NB4 (cell line): ENCODE measurements around the gene SMAD4.

Source experiments
- DNase-seq: peaks from one replicate; pipeline ENCODE4 v3.0.0; 2010; ENCODE audit warnings: low read depth
- H3K4me3 ChIP-seq: one replicate; pipeline ENCODE4 v1.5.1; 2011; ENCODE audit warnings: mild to moderate bottlenecking, low read depth, low read length, moderate library complexity
- CTCF ChIP-seq: IDR thresholded peaks from one replicate; pipeline ENCODE4 v1.5.1; 2012; ENCODE audit warnings: low read depth, low read length
- MYC ChIP-seq: IDR thresholded peaks from 2 replicates; pipeline ENCODE4 v1.6.1; 2011; ENCODE audit warnings: low read depth, low read length
- POLR2A ChIP-seq: IDR thresholded peaks from 2 replicates; pipeline ENCODE4 v1.6.1; 2011; ENCODE audit warnings: mild to moderate bottlenecking; ENCODE audit not compliant: insufficient read length; ENCODE audit errors: extremely low read depth
- TF ChIP-seq, protein P1 (sequence below): IDR thresholded peaks from 2 replicates; pipeline ENCODE4 v1.6.1; 2011; ENCODE audit warnings: low read depth, low read length

The SMAD4 gene

DNA sequence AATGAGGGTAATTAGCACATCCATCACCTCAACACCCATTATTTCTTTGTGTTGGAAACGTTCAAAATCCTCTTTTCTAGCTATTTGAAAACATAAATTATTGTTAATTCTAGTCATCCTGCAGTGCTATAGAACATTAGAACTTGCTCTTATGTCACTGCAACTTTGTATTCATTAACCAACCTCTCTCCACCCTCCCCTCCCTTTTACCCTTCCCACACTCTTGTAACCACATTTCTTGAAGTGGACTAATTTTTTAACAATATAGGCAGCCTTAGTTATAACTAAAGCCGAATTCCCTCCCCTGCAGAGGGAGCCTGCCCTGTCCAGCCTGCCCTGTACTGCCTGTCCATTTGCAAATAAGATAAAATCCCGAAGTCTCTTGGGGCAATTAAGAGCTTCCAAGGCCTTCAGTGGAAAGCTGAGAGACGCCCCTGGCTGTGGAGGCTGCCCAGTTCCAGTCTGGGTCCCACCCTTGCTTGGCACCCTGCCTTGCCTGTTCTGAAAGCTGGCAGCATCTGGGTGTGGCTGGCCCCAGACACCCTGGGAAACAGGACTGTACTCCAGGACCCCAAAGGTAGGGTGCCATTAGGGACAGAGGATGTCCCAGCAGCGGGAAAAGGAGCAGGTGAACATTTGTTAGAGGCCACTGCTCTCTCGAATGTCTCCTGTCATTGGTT is 102.4 kb downstream of the SMAD4 start:
- no peak for TF ChIP-seq POLR2A
- no peak for TF ChIP-seq MYC
- no peak for TF ChIP-seq CTCF
- TF ChIP-seq, protein P1, sequence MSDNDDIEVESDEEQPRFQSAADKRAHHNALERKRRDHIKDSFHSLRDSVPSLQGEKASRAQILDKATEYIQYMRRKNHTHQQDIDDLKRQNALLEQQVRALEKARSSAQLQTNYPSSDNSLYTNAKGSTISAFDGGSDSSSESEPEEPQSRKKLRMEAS: no peak
- DNase-seq: no peak
- H3K4me3 ChIP-seq: no peak overlapping the region

DNA sequence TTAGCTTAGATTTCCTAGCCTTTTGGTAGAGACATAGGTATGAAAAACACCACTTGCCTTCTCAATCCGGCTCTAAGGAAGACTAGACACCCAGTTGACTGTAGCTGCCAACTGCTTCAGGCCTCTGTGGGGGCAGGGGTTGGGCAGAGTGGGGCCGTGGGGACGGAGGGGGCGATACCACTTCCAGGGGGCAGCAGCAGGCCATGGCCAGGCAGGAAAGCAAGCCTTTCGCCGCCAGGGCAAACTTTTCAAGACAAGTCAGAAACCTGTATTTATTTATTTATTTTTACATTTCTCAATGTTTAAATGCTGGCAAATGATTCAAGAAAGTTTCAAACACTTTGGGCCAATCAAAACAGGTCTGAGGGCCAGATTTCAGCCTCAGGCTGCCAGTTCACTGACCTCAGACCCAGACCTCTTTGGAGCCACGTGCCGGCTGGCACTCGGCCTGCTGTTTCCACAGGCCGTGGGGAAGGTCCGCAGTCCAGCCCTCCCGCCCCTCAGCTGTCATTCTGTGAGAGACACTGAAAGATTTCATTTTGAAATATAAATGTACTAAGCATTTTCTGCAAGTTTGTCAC is 103.7 kb downstream of the SMAD4 start:
- DNase-seq: no peak
- no peak overlapping the region for H3K4me3 ChIP-seq
- TF ChIP-seq, protein P1: no peak
- TF ChIP-seq CTCF (no peak), MYC (no peak), POLR2A (no peak)
